Fibroblast of lung (primary cell): ENCODE data around the gene TMEFF2. TPM values are rescaled to one million over a fixed set of nuclear protein-coding genes. Genes with fewer than 3 reads are reported as not detected.
A peak's percentile ranks its signal among the peaks of the same experiment; 100 is the strongest.

Experiments
- DNase-seq, 2 donors: peaks; one replicate each; pipeline versions ENCODE4 v3.0.0 to v3.0.0-alpha.2; 2010; ENCODE audit warnings: low read depth in 2 of 2
- H2AFZ ChIP-seq: 2 replicates; pipeline ENCODE4 v1.5.1; 2012; ENCODE audit warnings: low read length, control low read depth, inconsistent platforms
- H3K27ac ChIP-seq: 2 replicates; pipeline ENCODE4 v1.5.1; 2011; ENCODE audit warnings: low read length, control low read depth; ENCODE audit not compliant: insufficient read depth
- H3K27me3 ChIP-seq: 2 replicates; pipeline ENCODE4 v1.5.1; 2011; ENCODE audit warnings: mild to moderate bottlenecking, low read length; ENCODE audit not compliant: control insufficient read depth, insufficient read depth
- H3K36me3 ChIP-seq: 2 replicates; pipeline ENCODE4 v1.5.1; 2011; ENCODE audit warnings: low read length; ENCODE audit not compliant: control insufficient read depth, insufficient read depth
- H3K4me1 ChIP-seq: 2 replicates; pipeline ENCODE4 v1.5.1; 2011; ENCODE audit warnings: low read length; ENCODE audit not compliant: control insufficient read depth, insufficient read depth; ENCODE audit errors: extremely low read depth
- H3K4me2 ChIP-seq: 2 replicates; pipeline ENCODE4 v1.5.1; 2011; ENCODE audit warnings: low read length, control low read depth; ENCODE audit not compliant: insufficient read depth; ENCODE audit errors: extremely low read depth
- H3K4me3 ChIP-seq, 4 experiments: fragments of 200-600 bp in 1 of 4; sonication (generic) in 1 of 4; replicated peaks in 1 of 4; 2 replicates each; pipeline ENCODE4 v1.5.1; 2011 to 2016; ENCODE audit warnings: low read length in 4 of 4, low read depth in 3 of 4, mild to moderate bottlenecking in 3 of 4, control low read depth in 2 of 4, inconsistent platforms in 1 of 4, mixed read lengths in 1 of 4; ENCODE audit not compliant: insufficient read depth in 1 of 4; ENCODE audit errors: control extremely low read depth in 1 of 4
- H3K79me2 ChIP-seq: 2 replicates; pipeline ENCODE4 v1.5.1; 2012; ENCODE audit warnings: mild to moderate bottlenecking, low read length, inconsistent platforms; ENCODE audit not compliant: control insufficient read depth, insufficient read depth
- H3K9ac ChIP-seq: 2 replicates; pipeline ENCODE4 v1.5.1; 2011; ENCODE audit warnings: mild to moderate bottlenecking, low read length, control low read depth; ENCODE audit not compliant: insufficient read depth
- H3K9me3 ChIP-seq: 2 replicates; pipeline ENCODE4 v1.5.1; 2012; ENCODE audit warnings: low read depth, low read length; ENCODE audit not compliant: control insufficient read depth, insufficient read depth
- H4K20me1 ChIP-seq: 2 replicates; pipeline ENCODE4 v1.5.1; 2011; ENCODE audit warnings: low read length; ENCODE audit not compliant: control insufficient read depth, insufficient read depth; ENCODE audit errors: extremely low read depth
- CTCF ChIP-seq, 2 donors: IDR thresholded peaks in 1 of 2; conservative IDR thresholded peaks in 1 of 2; 1 replicate in 1 of 2; 2 replicates in 1 of 2; pipeline ENCODE4 v1.5.1; 2011 to 2012; ENCODE audit warnings: low read length in 2 of 2, control low read depth in 1 of 2, inconsistent platforms in 1 of 2, low read depth in 1 of 2, mild to moderate bottlenecking in 1 of 2
- EZH2 ChIP-seq: IDR thresholded peaks from 2 replicates; pipeline ENCODE4 v1.5.1; 2012; ENCODE audit warnings: low read length, control low read depth, mild to moderate bottlenecking; ENCODE audit errors: missing control alignments
- polyA plus RNA-seq, 2 donors: library from polyadenylated mRNA; depleted of rRNA in 1 of 2; stranded (reverse) in 1 of 2; unstranded in 1 of 2; fragments of >200 nt; gene quantifications; 2 replicates each; pipeline ENCODE4 v1.2.1, GENCODE V29; 2011 to 2012; ENCODE audit warnings: missing spikeins in 1 of 2
- total RNA-seq: library from RNA; depleted of rRNA; stranded (reverse); fragments of >200 nt; gene quantifications from 2 replicates; pipeline ENCODE4 v1.2.1, GENCODE V29; 2014

The TMEFF2 gene
- total and polyA plus RNA-seq, 2 donors (not counting 1 experiment from before 2014, with no cell fraction given): 0.33 to 0.87 TPM

GRCh38 chr2:192202373-192202772 is 7.6 kb upstream of the TMEFF2 start:
- no peak for DNase-seq
- Histone ChIP-seq H3K4me3 (no peak overlapping the region), H2AFZ (no peak overlapping the region), H3K27ac (no peak overlapping the region), H3K36me3 (no peaks in the 10 kb centered on the region), H3K4me2 (no peak overlapping the region), H3K9me3 (no peaks in the 10 kb centered on the region), H3K79me2 (no peaks in the 10 kb centered on the region), H3K4me1 (no peaks in the 10 kb centered on the region), H4K20me1 (no peaks in the 10 kb centered on the region), H3K9ac (no peak overlapping the region), H3K27me3 (no peaks in the 10 kb centered on the region)
- TF ChIP-seq EZH2: no peak
- no peak for TF ChIP-seq CTCF (conservative IDR thresholded peaks at IDR 0.05 in 1 of 2, IDR thresholded peaks at IDR 0.05 in 1 of 2; ENCODE audit: low read depth in 1 of 2, low read length in 2 of 2)

- Histone ChIP-seq H2AFZ (no peak overlapping the region), H3K27ac (no peak overlapping the region), H3K79me2 (no peaks in the 10 kb centered on the region), H3K27me3 (peaks cover 9% of the 10 kb centered on the region), H3K4me3 (no peak overlapping the region), H3K9me3 (no peaks in the 10 kb centered on the region), H3K4me1 (no peaks in the 10 kb centered on the region), H4K20me1 (no peaks in the 10 kb centered on the region), H3K4me2 (no peak overlapping the region), H3K36me3 (no peaks in the 10 kb centered on the region), H3K9ac (no peak overlapping the region)
- no peak for DNase-seq
- no peak for TF ChIP-seq EZH2
- no peak for TF ChIP-seq CTCF (conservative IDR thresholded peaks at IDR 0.05 in 1 of 2, IDR thresholded peaks at IDR 0.05 in 1 of 2; ENCODE audit: low read depth in 1 of 2, low read length in 2 of 2)
These were observed 6.4 kb upstream of the TMEFF2 start for GRCh38 chr2:192201116-192201515.

GRCh38 chr2:192197357-192197756 is 2.6 kb upstream of the TMEFF2 start:
- H3K79me2 ChIP-seq: no peaks in the 10 kb centered on the region
- no peaks in the 10 kb centered on the region for H3K9me3 ChIP-seq
- H3K4me3 ChIP-seq: no peak overlapping the region
- H3K9ac ChIP-seq: no peak overlapping the region
- H4K20me1 ChIP-seq: no peaks in the 10 kb centered on the region
- no peak overlapping the region for H2AFZ ChIP-seq
- H3K4me2 ChIP-seq: no peak overlapping the region
- TF ChIP-seq CTCF (conservative IDR thresholded peaks at IDR 0.05 in 1 of 2, IDR thresholded peaks at IDR 0.05 in 1 of 2; ENCODE audit: low read depth in 1 of 2, low read length in 2 of 2) (peak in 1 of 2 donors; percentile 18), EZH2 (no peak)
- peaks cover 4% of the 10 kb centered on the region for H3K4me1 ChIP-seq
- H3K36me3 ChIP-seq: no peaks in the 10 kb centered on the region
- H3K27ac ChIP-seq: no peak overlapping the region
- H3K27me3 ChIP-seq: peaks cover 24% of the 10 kb centered on the region
- peak in 1 of 2 donors; percentile 39 for DNase-seq
